Dedifferentiated amniotic fluid mesenchymal stem cell (primary cell): Measurements from ENCODE around the gene TGFBRAP1.

Experiments used
- DNase-seq: peaks from one replicate; pipeline ENCODE4 v3.0.0-alpha.2; 2016; ENCODE audit errors: extremely low spot score

Gene TGFBRAP1

GRCh38 chr2:105237045-105237765 is 92.3 kb downstream of the TGFBRAP1 start:
- no peak for DNase-seq

- DNase-seq, result no peak
These were observed 93.5 kb downstream of the TGFBRAP1 start for GRCh38 chr2:105236060-105236424.

GRCh38 chr2:105235388-105236059 is 94.0 kb downstream of the TGFBRAP1 start:
- DNase-seq, result peak; percentile 83

GRCh38 chr2:105231232-105231619 is 98.3 kb downstream of the TGFBRAP1 start:
- no peak for DNase-seq

GRCh38 chr2:105224444-105224843 is 105.1 kb downstream of the TGFBRAP1 start:
- no peak for DNase-seq

GRCh38 chr2:105220604-105221003 is 108.9 kb downstream of the TGFBRAP1 start:
- no peak for DNase-seq

- no peak for DNase-seq
These were observed 113.8 kb downstream of the TGFBRAP1 start for GRCh38 chr2:105215586-105216192.
